AG08395 (cell line): Measurements from ENCODE around the gene ERGIC2.
A peak's percentile ranks its signal among the peaks of the same experiment; 100 is the strongest.
"Not testable (repeated sequence)": the region's sequence is repeated elsewhere in the genome, so short reads cannot be mapped to it uniquely, and the experiment has no call there.

ENCODE experiments used
- DNase-seq: peaks from one replicate; pipeline ENCODE4 v3.0.0; 2012; ENCODE audit warnings: mixed read lengths, low spot score

Gene ERGIC2, protein sequence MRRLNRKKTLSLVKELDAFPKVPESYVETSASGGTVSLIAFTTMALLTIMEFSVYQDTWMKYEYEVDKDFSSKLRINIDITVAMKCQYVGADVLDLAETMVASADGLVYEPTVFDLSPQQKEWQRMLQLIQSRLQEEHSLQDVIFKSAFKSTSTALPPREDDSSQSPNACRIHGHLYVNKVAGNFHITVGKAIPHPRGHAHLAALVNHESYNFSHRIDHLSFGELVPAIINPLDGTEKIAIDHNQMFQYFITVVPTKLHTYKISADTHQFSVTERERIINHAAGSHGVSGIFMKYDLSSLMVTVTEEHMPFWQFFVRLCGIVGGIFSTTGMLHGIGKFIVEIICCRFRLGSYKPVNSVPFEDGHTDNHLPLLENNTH

DNA sequence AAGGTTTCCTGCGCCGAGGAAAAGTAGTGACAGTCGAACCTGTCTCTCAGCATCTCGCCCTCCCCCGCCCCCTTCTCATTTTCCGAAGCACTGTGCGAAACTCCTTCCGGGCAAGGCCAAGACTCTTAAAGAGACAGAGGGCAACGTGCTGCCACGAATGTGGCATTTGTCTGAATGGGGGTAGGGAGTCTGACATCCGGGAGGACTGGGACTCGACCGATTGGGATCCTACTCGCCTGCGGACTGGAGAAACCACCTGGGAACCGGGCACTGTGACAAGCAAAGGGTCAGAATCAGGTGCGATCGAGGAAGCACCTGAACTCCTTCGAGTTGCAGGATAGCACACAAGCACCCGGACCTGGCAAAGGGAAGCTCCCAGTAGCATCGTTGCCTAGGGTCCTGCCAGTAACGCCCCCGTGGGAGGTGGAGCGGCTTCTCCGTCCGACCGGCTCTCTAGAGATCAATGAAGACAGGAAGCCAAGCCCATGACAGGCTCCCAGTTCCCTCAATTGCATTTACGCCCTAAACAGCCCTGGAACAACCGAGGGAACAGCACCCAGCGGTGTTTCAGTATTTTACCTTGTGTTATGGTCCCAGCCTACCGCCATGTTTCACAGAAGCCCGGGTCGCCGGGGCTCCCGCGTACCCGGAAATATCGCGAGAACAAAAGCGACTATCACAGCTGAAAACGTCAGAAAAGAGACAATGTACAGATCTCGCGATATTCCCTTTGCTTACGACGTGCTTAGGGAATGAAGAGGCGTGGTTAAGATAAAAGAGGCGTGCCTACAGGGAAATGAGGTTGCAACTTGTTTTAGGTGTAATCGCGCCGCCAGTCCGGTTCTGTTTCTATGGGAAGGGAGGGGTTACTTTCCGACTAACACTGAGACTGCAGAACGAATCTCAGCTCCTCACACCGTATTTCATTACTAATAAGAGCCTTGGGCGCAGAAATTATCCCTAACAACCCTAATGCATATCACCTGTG lies at the start of gene ERGIC2:
Gene ERGIC2 (minus strand): TSS at position 637 of the 988 bp plus-strand sequence. CDS start 9,539 bp downstream, outside the sequence.
- DNase-seq, result peak; percentile 98

DNA sequence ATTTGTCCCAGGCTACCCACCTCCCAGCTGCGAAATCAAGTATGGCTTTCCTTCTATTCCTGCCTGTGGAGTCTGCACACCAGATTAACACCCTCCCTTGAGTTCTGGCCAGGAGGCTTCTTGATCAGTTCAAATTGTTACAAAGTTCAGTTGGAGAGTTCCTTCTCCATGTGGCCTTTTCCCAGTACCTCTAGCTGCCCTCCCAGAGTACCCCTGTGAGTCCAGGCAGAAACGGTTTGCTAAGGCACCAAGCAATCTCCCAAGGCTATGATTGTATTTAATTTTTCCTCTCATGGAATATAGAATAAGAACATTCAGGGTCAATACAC lies 49.7 kb upstream of the ERGIC2 start:
- DNase-seq, result no peak

DNA sequence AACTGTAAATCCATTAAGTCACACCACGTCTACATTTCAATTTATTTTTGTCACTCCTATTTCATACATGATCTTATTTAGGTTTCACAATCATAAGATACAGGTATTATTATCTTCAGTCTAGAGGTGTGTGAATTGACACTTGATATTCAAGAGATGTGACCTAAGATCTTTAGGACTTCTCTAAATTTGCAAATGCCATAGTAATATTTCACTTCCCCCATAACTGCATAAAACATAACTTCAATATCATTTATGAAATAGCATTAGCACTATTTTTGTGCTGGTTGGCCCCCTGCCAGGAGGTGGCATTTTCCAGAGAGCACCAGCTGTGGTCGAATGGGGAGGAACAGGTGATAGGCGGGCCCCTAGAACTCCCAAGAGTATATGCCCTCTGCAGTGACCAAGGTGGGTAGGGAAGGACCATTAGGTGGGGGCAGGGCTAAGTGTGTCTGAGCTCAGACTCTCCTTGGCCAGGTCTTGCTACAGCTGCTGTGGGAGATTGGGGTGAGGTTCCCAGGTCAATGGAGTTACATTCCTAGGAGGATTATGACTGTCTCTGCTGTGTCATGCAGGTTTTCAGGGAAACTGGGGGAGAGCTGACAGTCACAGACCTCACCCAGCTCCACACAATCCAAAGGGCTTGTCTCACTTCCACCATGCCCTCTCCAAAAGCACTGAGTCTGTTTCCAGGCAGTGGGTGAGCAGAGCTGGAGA lies 49.2 kb upstream of the ERGIC2 start:
- DNase-seq, result no peak

DNA sequence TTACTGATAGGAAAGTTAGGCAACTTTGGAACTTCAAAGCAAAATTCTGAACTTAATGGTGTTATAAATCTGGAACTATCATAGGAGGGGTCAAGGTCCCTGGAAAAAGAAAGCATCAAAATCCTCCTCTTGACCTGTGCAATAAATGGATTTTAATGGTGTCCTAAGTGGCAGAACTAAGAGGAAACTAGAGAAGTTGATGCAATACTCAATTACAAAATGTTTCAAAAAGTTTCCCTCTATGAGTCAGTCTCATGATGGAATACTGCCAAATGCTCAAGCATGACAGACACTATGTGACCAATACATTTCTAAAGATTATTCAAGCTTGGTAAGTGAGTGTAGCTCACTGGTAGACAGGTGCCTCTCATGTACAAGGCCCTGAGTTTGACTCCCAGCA lies 47.7 kb upstream of the ERGIC2 start:
- DNase-seq, result peak; percentile 20

DNA sequence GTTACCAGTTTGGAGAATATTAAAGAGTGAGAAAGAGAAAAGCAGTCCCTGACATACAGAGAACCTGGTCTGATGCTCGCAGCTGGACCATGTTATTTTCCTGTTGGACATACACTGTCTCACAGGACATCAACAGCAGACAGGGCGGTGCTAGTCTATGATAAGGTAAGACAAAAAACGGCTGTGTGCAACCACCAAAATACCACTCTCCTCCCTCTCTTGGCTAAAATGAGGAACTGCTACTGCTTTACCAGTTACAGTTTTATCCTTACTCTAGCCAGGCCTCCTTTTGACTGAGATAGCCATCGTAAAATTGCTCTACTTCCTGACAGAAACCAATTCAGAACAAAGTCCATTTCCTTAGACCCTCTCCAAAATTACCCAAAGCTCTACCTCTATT lies 47.0 kb upstream of the ERGIC2 start:
- no peak for DNase-seq

DNA sequence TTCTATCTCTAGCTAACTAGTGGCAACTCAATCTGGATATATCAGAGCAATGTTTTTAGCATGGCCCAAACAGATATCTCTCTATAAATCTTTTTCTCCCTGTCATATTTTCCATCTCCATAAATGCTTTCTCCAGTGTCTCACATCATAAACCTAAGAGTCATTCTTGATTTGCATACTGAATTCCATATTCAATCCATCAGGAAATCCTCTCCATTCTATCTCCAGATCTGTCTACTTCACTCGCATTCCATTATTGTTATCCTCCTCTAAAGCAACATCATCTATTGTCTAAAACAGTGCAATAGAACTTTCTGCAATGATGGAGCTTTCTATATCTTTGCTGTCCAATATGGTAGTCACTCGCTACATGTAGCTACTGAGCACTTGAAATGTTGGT lies 45.5 kb upstream of the ERGIC2 start:
- DNase-seq, result no peak

DNA sequence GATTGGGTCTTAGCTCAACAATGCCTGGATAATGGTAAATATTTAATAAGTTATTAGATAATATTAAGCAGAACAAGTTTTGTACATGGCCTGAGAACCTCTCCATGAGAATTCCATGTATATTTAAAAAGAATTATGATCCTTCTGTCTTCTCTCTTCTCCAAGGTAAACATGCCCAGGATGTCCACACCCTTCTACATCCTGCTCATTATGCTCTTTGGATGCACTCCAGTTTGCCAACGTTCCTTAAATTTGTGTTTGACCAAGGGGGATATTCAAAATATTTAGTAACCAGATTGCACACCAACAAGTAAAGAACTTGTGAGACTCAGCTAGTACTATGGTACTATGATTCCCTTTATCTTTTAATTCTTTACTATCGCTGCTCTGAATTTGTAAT lies 44.8 kb upstream of the ERGIC2 start:
- no peak for DNase-seq

DNA sequence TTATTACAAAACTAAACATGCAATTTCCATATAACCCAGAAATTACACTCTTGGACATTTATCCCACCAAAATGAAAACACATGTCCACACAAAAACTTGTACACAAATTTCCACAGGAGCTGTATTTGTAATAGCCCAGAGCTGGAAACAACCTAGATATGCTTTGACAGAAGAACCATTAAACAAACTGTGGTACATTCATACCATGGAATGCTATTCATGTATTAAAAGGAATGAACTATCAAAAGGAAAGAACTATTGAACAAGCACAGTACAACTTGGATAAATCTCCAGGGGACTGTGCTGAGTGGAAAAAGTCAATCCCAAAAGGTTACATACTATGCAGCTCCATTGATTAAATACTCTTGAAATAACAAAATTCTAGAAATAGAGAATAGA lies 35.8 kb upstream of the ERGIC2 start:
- no peak for DNase-seq

DNA sequence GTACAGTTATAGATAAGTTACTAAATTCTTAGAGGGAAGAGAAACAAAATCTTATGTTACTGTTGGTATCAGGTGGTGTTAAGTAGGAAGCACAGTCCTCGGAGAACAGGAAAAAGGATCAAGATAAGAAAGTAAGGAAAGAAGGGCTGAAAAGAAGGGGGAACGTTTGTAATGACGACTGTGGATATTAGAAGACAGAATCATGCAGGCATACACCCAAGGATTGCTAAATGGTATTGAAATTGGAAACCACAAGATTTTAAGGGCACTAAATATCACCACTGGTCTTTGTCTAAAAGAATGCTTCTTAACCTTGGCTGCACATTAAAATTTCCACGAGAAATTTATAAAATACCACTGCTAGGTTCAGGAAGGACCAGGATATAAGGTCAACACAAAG lies 34.1 kb upstream of the ERGIC2 start:
- no peak for DNase-seq

DNA sequence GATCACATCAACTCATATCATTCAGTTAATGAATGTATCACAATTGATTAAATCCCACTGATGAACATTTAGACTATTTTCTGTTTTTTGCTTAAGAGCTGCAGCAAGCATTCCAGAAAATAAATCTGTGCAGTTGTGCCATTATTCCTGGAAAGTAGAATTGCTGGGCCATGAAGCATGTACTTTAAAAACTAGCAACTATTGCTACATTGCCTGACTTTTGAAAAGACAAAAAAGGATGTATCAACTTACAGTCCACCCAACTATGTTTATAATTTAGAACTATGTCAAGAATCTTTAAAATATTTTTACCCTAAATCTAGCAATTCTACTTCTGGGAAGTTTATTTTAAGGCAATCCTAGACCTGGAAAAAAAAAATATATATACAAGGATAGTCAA lies 33.4 kb upstream of the ERGIC2 start:
- DNase-seq, result no peak

DNA sequence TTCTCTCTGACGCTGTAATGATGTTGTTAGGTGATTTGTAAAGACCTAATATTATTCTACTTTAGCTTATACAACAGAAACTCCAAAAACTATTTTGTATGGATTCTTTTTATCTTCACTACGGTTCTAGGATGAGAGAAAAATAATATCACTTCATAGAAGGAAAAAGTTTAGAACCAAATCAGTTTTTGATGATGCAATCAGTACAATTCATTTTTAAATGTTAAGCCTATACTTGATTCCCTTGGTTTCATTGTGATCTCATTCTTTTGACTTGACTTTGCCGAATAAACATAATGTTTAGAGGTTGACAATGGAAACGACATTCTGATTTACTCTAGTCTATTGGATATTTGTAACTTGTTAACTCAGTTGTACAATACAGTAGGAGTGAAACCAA lies 24.6 kb upstream of the ERGIC2 start:
- DNase-seq, result no peak

DNA sequence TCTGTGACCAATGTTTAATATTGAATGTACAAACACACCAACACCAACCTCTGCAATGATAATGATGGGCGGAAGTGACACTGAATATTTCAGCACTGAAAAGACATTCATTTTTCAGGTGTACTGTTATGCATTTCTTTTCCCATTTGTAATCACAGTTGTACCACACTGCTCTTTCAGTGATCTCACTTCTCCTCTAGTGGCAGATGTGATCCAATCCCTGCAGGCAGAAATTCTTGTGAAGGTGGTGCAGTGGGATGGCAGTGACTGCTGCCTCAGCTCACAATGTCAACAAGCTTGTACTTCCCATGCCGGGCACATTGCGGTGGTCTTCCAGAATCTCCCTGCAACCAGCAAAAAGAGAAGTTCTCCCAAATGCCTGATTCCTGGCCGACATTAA lies 23.0 kb upstream of the ERGIC2 start:
- no peak for DNase-seq

DNA sequence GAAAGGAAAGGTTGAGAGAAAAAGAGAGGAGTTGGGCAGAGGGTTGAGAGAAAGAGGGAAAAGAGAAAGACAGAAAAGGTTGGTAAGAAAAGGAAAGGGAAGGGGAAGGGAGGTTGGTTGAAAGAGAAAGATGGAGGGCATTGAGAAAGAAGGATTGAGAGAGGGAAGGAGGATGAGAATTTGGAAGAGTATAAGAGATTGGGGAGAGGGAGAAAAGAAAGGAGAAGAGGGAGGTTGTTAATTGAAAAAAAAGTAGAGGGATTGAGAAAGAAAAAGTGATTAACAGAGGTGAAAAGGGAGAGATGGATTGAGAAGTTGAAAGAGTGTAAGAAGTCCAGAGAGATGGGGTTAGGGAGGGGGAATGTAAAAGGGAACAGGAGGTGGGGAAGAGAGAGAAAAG lies 21.5 kb upstream of the ERGIC2 start:
- DNase-seq, result no peak

DNA sequence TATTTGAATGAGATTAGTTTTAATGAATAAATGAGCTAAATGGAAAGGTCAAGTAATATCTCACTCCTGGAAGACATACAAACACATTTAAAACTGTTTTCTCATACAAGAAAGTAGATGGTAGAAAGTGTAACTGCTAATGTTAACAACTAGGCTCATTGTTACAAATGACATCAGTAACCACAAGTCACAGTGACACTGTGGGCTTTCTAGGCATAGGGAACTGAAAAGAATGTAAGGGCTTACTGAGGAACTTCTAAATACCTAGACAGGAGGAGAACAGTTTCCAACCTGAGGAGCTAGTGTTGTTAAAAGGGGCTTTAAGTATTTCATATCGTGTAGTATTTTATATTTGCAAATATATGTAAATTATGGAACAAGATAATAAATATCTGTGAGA lies 17.5 kb upstream of the ERGIC2 start:
- DNase-seq, result no peak

DNA sequence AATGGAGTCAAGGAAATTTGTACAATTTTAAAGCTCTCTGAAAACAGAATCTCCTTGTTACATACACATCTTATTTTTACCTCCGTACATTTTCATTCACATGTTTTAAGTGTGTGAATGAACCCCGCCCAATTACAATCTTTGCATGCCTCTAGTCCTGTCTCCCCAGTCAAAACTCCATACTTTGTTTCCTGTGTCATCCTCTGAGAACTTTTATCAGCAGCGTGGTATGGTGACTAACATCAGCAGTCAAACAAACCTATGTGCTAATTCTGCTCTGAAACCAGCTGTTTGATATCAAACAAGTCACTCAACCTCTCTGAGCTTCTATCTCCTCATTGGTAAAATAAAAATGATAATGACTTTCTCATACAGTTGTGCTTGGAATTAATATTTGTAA lies 15.8 kb upstream of the ERGIC2 start:
- DNase-seq, result peak; percentile 10

DNA sequence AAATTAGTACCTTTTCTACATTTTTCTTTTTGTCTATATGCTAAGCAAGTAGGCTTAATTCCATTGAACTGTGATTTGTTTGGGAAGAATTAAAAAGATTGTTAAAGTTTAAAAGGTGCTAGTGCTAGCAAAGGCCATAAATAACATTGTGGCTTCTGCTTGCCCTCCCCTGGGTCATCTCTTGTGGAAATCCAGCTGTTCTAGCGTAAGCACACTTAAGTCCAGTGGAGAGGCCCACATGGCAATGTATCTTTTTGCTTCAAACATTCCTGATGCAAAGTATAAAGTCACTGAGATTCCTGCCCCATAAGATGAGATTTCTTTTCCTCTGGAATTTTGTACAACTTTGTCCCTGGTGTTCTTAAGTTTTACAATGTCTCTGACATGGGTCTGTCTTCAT lies 14.4 kb upstream of the ERGIC2 start:
- no peak for DNase-seq

DNA sequence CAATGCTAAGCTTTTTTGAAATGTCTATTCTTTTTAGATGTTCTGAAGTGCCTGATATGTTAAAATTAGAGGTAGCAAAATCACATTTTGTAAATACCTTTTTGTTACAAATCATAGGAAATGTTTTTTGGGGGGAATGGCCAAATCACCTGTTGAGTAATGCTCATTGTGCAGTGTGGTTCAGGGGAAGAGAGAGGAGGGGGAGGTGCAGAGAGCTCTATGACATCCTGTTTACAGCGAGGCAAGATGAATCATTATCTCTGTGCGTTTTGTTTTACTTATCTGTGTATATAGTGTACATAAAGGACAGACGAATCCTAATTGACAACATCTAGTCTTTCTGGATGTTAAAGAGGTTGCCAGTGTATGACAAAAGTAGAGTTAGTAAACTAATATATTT lies 9.4 kb upstream of the ERGIC2 start:
- not testable (repeated sequence) for DNase-seq

DNA sequence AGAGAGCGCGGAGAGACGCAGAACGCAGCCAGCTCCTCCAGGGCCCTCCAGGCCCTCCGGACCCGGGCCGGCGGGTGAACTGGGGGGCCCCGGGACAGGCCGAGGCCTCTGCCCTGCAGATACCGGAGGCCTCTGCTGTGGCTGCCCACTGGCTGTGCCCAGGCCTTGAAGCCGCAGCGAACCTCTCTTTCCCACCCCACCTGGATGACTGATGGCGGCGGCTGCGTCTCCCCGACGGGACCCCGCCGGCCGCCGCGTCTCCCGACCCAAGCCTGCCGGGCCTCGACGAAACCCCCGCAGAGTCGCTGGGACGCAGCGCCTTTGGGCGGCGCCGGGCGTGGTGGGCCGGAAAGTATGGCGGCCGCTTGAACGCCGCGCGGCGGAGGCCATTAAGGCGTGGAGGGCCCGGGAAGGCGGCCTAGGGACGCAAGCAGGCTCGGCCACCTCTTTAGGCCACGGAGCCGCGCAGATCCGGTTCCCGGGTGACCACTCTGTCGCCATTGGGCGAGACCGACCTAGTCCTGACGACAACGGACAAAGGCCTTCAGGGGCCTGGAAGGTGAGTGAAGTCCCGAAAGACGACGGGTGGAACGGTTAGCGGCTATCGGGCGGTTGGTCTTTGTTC lies 8.4 kb upstream of the ERGIC2 start:
- DNase-seq, result no peak

DNA sequence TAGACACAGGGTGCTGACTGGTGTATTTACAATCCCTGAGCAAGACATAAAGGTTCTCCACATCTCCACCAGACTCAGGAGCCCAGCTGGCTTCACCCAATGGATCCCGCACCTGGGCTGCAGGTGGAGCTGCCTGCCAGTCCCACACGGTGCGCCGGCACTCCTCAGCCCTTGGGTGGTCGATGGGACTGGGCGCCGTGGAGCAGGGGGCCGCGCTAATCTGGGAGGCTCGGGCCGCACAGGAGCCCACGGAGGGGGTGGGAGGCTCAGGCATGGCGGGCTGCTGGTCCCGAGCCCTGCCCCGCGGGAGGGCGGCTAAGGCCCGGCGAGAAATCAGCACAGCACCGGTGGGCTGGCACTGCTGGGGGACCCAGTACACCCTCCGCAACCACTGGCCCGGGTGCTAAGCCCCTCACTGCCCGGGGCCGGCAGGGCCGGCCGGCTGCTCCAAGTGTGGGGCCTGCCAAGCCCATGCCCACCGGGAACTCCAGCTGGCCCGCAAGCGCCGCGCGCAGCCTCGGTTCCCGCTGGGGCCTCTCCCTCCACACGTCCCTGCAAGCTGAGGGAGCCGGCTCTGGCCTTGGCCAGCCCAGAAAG lies 5.2 kb upstream of the ERGIC2 start:
- not testable (repeated sequence) for DNase-seq

DNA sequence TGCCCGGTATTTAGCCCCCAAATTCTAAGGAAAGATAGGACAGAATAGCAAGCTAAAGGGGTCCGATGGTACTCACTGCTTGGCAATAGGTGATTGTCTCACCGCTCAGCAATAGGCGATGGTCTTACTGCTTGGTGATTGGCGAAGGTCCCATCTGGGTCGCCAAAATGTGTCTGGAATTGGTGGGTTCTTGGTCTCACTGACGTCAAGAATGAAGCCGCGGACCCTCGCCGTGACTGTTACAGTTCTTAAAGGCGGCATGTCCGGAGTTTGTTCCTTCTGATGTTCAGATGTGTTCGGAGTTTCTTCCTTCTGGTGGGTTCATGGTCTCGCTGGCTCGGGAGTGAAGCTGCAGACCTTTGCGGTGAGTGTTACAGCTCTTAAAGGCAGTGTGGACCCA lies 4.2 kb upstream of the ERGIC2 start:
- DNase-seq, result not testable (repeated sequence)

DNA sequence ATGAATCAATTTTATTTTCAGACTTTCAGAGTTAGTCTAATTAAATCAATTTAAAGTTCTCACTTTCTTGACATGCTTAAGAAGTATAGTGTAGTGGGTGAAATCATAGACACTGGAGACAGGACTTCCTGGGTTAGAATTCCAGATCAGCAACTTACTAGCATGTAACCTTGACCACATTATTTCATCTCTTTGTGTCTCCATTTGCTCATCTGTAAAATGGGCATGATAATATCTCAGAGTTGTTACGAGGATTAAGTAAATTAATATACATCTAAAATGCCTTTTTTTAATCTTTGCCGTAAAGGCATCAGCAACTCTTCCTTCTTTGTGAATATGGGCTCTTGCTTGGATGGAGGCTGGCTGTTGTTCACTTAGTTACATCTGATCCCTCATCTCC lies 1.3 kb upstream of the ERGIC2 start:
- DNase-seq, result no peak

DNA sequence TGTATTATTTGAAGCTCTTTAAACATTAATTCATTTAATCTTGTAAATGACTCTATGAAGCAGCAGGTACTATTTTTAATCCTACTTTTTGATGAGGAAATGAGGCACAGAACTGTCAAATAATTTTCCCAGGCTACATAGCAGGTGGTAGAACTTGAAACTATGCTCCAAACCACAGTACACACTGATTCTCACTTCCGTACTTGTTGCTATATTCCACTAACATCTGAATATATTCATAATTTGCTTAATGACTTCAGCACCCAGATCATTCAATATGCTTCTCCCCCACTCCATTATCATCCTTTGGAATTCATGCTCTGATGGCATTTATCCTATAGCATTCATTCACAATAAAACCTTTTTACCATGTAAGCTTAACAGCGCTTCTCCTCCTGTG lies 4.9 kb downstream of the ERGIC2 start:
- DNase-seq, result no peak
